ENCODE results near the gene LSM12. TPM values are rescaled to one million over a fixed set of nuclear protein-coding genes. Genes with fewer than 3 reads are reported as not detected.

The LSM12 gene
- total RNA-seq, 1 experiment from 2014 or later, result 128 TPM

GRCh38 chr17:44011876-44012275, 54.6 kb downstream of the LSM12 start:
- Histone ChIP-seq H2BK5ac (ENCODE audit: insufficient read length, low read length) (no peak overlapping the region), H3K23me2 (ENCODE audit: insufficient read length, low read depth, low read length, poor library complexity, severe bottlenecking) (peaks cover 18% of the 10 kb centered on the region), H2BK120ac (ENCODE audit: low read depth, low read length, poor library complexity, severe bottlenecking) (no peak overlapping the region), H3K27ac (ENCODE audit: insufficient read length, low read depth, low read length) (no peak overlapping the region), H4K8ac (replicated peaks; ENCODE audit: insufficient read length, low read depth, low read length) (no peak overlapping the region), H3K56ac (ENCODE audit: insufficient read length, low read depth, low read length) (no peak overlapping the region), H3K9ac (ENCODE audit: extremely low read depth, insufficient read length, low read length) (no peak overlapping the region), H2AK5ac (ENCODE audit: insufficient read length, low read length) (no peak overlapping the region), H3K4me1 (ENCODE audit: insufficient read depth, low read length) (peaks cover 3% of the 10 kb centered on the region; the same call in 1 of the 2 replicates), H3K79me2 (ENCODE audit: insufficient read depth, low read length) (no peaks in the 10 kb centered on the region), H4K20me1 (ENCODE audit: control insufficient read depth, insufficient read depth, insufficient read length) (peaks cover 6% of the 10 kb centered on the region), H4K5ac (ENCODE audit: insufficient read length, low read depth, low read length) (no peak overlapping the region), H2AFZ (ENCODE audit: low read length) (no peak overlapping the region), H3K14ac (ENCODE audit: insufficient read depth, low read length) (no peak overlapping the region), H3K79me1 (ENCODE audit: insufficient read depth, low read depth, low read length, poor library complexity, severe bottlenecking) (no peaks in the 10 kb centered on the region), H3K27me3 (ENCODE audit: insufficient read depth, low read length) (no peaks in the 10 kb centered on the region), H4K91ac (ENCODE audit: insufficient read length, low read depth, low read length) (no peak overlapping the region), H2BK15ac (ENCODE audit: low read depth, low read length) (no peak overlapping the region), H3K18ac (ENCODE audit: insufficient read length, low read depth, low read length) (no peak overlapping the region), H2BK12ac (ENCODE audit: insufficient read length, low read depth, low read length) (no peak overlapping the region), H3K23ac (ENCODE audit: insufficient read length, low read depth, low read length) (no peak overlapping the region), H3K4me2 (ENCODE audit: insufficient read depth, insufficient read length, low read length) (no peak overlapping the region), H3K9me3 (ENCODE audit: control insufficient read depth, low read depth, low read length) (no peaks in the 10 kb centered on the region), H2BK20ac (ENCODE audit: low read depth, low read length, poor library complexity, severe bottlenecking) (no peak overlapping the region), H3K4ac (ENCODE audit: low read depth, low read length) (no peak overlapping the region), H3T11ph (ENCODE audit: low read length) (no peak overlapping the region)
- no peak for DNase-seq
- no peak overlapping the region; a peak in 1 of 5 replicates for H3K4me3 Mint-ChIP-seq
- no peak overlapping the region for H3K27ac Mint-ChIP-seq
- no CpG with 5 or more reads among the region's 9 CpGs for WGBS (ENCODE audit: extremely low coverage, insufficient read length, low lambda C conversion rate)
- H3K27me3 Mint-ChIP-seq (ENCODE audit: low read depth), result no peaks in the 10 kb centered on the region; the same call in 1 of the 2 replicates
- no peaks in the 10 kb centered on the region for H3K9me3 Mint-ChIP-seq
- H3K36me3 Mint-ChIP-seq (ENCODE audit: insufficient read depth in 1 of 3, low read depth in 3 of 3), result peaks cover 7 to 18% (median 16%) of the 10 kb centered on the region in 3 experiments; a peak in 6 of 7 replicates
- peaks cover 17 to 20% of the 10 kb centered on the region in 2 experiments for H3K4me1 Mint-ChIP-seq
- no peak for TF ChIP-seq CTCF (conservative IDR thresholded peaks at IDR 0.05)

Measured in H9 (cell line).